Cardiac muscle cell (in vitro differentiated cells and primary cell): ENCODE measurements around the gene LDB3. TPM values are rescaled to one million over a fixed set of nuclear protein-coding genes. Genes with fewer than 3 reads are reported as not detected.

Experiments used
- DNase-seq, 2 donors: peaks; one replicate each; pipeline versions ENCODE4 v3.0.0 to v3.0.0-alpha.2; 2010 to 2017; ENCODE audit warnings: low read depth in 1 of 2, low spot score in 1 of 2
- H3K27ac ChIP-seq: fragments of 200-600 bp; sonication (generic); 2 replicates; pipeline ENCODE4 v1.5.1; 2016
- H3K27me3 ChIP-seq: fragments of 200-600 bp; sonication (generic); 2 replicates; pipeline ENCODE4 v1.6.0; 2016; ENCODE audit warnings: control low read depth
- H3K36me3 ChIP-seq: fragments of 200-600 bp; sonication (generic); 2 replicates; pipeline ENCODE4 v1.5.1; 2016; ENCODE audit warnings: control low read depth
- H3K4me1 ChIP-seq: fragments of 200-600 bp; sonication (generic); 2 replicates; pipeline ENCODE4 v1.8.1; 2017; ENCODE audit warnings: low read depth, mild to moderate bottlenecking, mixed run types
- H3K4me3 ChIP-seq: fragments of 200-600 bp; sonication (generic); 2 replicates; pipeline ENCODE4 v1.5.1; 2016; ENCODE audit warnings: mild to moderate bottlenecking
- H3K9me3 ChIP-seq: fragments of 200-600 bp; sonication (generic); 2 replicates; pipeline ENCODE4 v1.5.1; 2017; ENCODE audit warnings: low read depth, mild to moderate bottlenecking, control low read depth
- CTCF ChIP-seq: IDR thresholded peaks from 2 replicates; pipeline ENCODE4 v1.5.1; 2012; ENCODE audit warnings: low read depth, mild to moderate bottlenecking, low read length
- polyA plus RNA-seq: library from polyadenylated mRNA; unstranded; fragments of >200 nt; fragmentation: Nextera tagmentation; extraction: Ambion mirVana; gene quantifications from 2 replicates; pipeline ENCODE4 v1.2.1, GENCODE V29; 2016
- total RNA-seq: library from RNA; depleted of rRNA; stranded (reverse); fragments of >200 nt; gene quantifications from 2 replicates; pipeline ENCODE4 v1.2.3, GENCODE V29; 2016

Gene LDB3
- total and polyA plus RNA-seq, 2 experiments from 2014 or later = 213 to 317 TPM

DNA sequence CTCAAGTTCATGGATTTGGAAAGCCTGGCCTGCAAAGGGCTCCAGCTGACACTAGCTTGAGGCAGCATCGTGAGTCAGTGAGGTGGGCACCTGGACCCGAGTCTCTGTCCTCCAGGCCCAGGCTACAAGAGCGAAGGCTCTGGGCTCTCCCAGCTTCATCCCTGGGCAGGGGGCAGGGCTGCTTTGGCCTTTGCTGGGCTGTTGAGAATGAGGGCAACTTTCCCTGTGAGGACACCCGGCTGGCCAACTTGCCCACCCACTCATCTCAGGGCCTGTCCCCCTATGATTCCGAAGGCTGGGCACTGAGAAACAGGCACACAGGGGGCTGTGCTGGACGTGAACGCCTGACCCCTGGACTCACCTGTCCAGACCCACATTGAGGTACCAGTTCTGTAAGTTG is 24.4 kb downstream of the LDB3 start:
- Histone ChIP-seq H3K27me3 (no peaks in the 10 kb centered on the region), H3K36me3 (peaks cover 38% of the 10 kb centered on the region), H3K27ac (peak overlapping the region; percentile 92), H3K4me1 (peaks cover 43% of the 10 kb centered on the region), H3K9me3 (no peaks in the 10 kb centered on the region), H3K4me3 (no peak overlapping the region)
- TF ChIP-seq CTCF = no peak
- DNase-seq = no peak

GRCh38 chr10:86693275-86693674 is 25.0 kb downstream of the LDB3 start:
- peaks cover 37% of the 10 kb centered on the region for H3K4me1 ChIP-seq
- no peaks in the 10 kb centered on the region for H3K27me3 ChIP-seq
- no peaks in the 10 kb centered on the region for H3K9me3 ChIP-seq
- H3K36me3 ChIP-seq = peaks cover 44% of the 10 kb centered on the region
- no peak for DNase-seq
- H3K27ac ChIP-seq = peak overlapping the region; percentile 92
- no peak for TF ChIP-seq CTCF
- H3K4me3 ChIP-seq = no peak overlapping the region

DNA sequence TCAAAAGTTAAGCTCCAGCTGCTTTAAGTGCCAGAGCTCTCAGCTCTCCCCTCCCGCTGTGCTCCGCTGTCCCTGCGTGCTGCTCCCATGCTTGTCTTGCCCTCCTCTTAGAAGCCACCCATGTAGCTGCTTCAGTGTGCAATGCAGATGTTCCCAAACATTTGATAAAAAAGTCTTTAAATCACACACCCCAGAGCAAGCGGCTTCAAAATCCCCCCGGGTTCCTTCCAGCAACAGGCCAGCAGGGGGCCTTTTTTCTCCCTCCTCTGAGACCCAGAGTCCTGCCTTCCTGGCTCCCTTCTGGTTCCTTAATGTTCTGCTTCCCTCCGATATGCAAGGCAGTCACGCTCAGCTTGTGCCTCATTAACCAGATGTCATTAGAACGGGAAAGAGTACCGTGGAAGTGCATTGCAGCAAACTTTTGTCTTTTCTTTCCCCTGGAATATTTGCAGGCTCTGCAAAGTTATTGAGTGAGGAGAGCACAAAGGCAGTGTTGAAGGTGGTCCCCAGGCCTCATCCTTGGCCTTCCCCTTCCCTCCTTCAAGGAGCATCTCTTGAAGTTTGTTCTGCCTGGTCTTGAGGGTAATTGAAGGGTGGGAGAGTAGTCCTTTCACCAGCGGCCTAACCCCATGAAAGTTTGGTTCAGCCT is 25.5 kb downstream of the LDB3 start:
- peak; percentile 83 for TF ChIP-seq CTCF
- Histone ChIP-seq H3K27ac (peak overlapping the region; percentile 92), H3K9me3 (no peaks in the 10 kb centered on the region), H3K36me3 (peaks cover 50% of the 10 kb centered on the region), H3K4me3 (no peak overlapping the region), H3K27me3 (no peaks in the 10 kb centered on the region), H3K4me1 (peaks cover 31% of the 10 kb centered on the region)
- DNase-seq = peak in 1 of 2 donors; percentile 73

GRCh38 chr10:86698207-86698940 is 30.1 kb downstream of the LDB3 start:
- TF ChIP-seq CTCF = no peak
- no peak for DNase-seq

GRCh38 chr10:86699125-86699524 is 30.8 kb downstream of the LDB3 start:
- Histone ChIP-seq H3K27ac (peak overlapping the region; percentile 77), H3K36me3 (peaks cover 89% of the 10 kb centered on the region), H3K4me1 (no peaks in the 10 kb centered on the region), H3K27me3 (no peaks in the 10 kb centered on the region), H3K4me3 (no peak overlapping the region), H3K9me3 (no peaks in the 10 kb centered on the region)
- no peak for DNase-seq
- no peak for TF ChIP-seq CTCF

More at GRCh38 chr10:86698207-86698940, 30.1 kb downstream of the LDB3 start:
- peak overlapping the region; percentile 77 for H3K27ac ChIP-seq
- H3K27me3 ChIP-seq = no peaks in the 10 kb centered on the region
- no peak overlapping the region for H3K4me3 ChIP-seq
- no peaks in the 10 kb centered on the region for H3K9me3 ChIP-seq
- peaks cover 85% of the 10 kb centered on the region for H3K36me3 ChIP-seq
- peaks cover 5% of the 10 kb centered on the region for H3K4me1 ChIP-seq
